IMR-90 (cell line): ENCODE results near the gene TRPV4. TPM values are rescaled to one million over a fixed set of nuclear protein-coding genes. Genes with fewer than 3 reads are reported as not detected.

Experiments
- ATAC-seq: fragments of 200-7000 bp; cut with Tn5 transposase; 2 replicates; pipeline ENCODE4 v1.9.1; 2020; ENCODE audit warnings: low read depth, mild to moderate bottlenecking, moderate library complexity
- BruUV-seq: library from RNA; stranded (reverse); fragments of 400-500 nt; replicated peaks from 2 replicates; lab custom pipeline; 2021; lab: Mats Ljungman, UMichigan
- CTCF ChIA-PET: fragments of 300-600 bp; formaldehyde crosslinking; extraction: SDS; loops from one replicate; lab custom pipeline; 2021; ENCODE audit warnings: antibody characterized with exemption; lab: Yijun Ruan, JAX
- POLR2A ChIA-PET: fragments of 300-600 bp; sonication (Branson Sonifier 250); formaldehyde crosslinking; loops from one replicate; lab custom pipeline; 2022; ENCODE audit warnings: antibody characterized with exemption; ENCODE audit not compliant: unreplicated experiment; lab: Charles Lee
- DNase-seq: peaks from one replicate; pipeline ENCODE4 v3.0.0; 2013
- H2AFZ ChIP-seq: replicated peaks from 2 replicates; pipeline ENCODE3; 2013; ENCODE audit warnings: low read length, mild to moderate bottlenecking; ENCODE audit not compliant: poor library complexity
- H2AK5ac ChIP-seq: 2 replicates; pipeline ENCODE4 v1.6.1; 2013; ENCODE audit warnings: low read depth, low read length, inconsistent platforms
- H2AK9ac ChIP-seq: replicated peaks from 2 replicates; pipeline ENCODE3; 2013; ENCODE audit warnings: mild to moderate bottlenecking, low read depth, low read length, moderate library complexity; ENCODE audit not compliant: poor library complexity
- H2BK120ac ChIP-seq: 2 replicates; pipeline ENCODE4 v1.6.1; 2013; ENCODE audit warnings: low read depth, low read length, inconsistent platforms
- H2BK15ac ChIP-seq: 3 replicates; pipeline ENCODE4 v1.6.1; 2013; ENCODE audit warnings: low read depth, low read length, inconsistent platforms
- H2BK20ac ChIP-seq: 2 replicates; pipeline ENCODE4 v1.6.1; 2013; ENCODE audit warnings: low read depth, mild to moderate bottlenecking, inconsistent platforms, low read length, moderate library complexity
- H2BK5ac ChIP-seq: 2 replicates; pipeline ENCODE4 v1.6.1; 2013; ENCODE audit warnings: mild to moderate bottlenecking, low read depth, low read length, inconsistent platforms; ENCODE audit not compliant: poor library complexity, severe bottlenecking
- H3K14ac ChIP-seq: replicated peaks from 2 replicates; pipeline ENCODE4 v1.6.1; 2013; ENCODE audit warnings: low read depth, low read length, inconsistent platforms
- H3K18ac ChIP-seq: 2 replicates; pipeline ENCODE4 v1.6.1; 2013; ENCODE audit warnings: low read depth, low read length, control low read depth
- H3K23ac ChIP-seq: 2 replicates; pipeline ENCODE4 v1.6.1; 2013; ENCODE audit warnings: low read depth, low read length, inconsistent platforms
- H3K27ac ChIP-seq: 2 replicates; pipeline ENCODE4 v1.5.1; 2013; ENCODE audit warnings: mild to moderate bottlenecking, control low read depth, low read length; ENCODE audit not compliant: insufficient read depth
- H3K27me3 ChIP-seq: 2 replicates; pipeline ENCODE4 v1.6.1; 2013; ENCODE audit warnings: low read length; ENCODE audit not compliant: control insufficient read depth, insufficient read depth
- H3K36me3 ChIP-seq: 2 replicates; pipeline ENCODE4 v1.6.1; 2013; ENCODE audit warnings: low read length, mixed read lengths; ENCODE audit not compliant: control insufficient read depth, insufficient read depth
- H3K4ac ChIP-seq: 2 replicates; pipeline ENCODE4 v1.6.1; 2013; ENCODE audit warnings: low read depth, low read length, inconsistent platforms
- H3K4me1 ChIP-seq: 2 replicates; pipeline ENCODE4 v1.6.1; 2013; ENCODE audit warnings: low read length, mixed read lengths; ENCODE audit not compliant: control insufficient read depth, insufficient read depth
- H3K4me2 ChIP-seq: 2 replicates; pipeline ENCODE4 v1.6.1; 2013; ENCODE audit warnings: low read depth, mild to moderate bottlenecking, control low read depth, low read length, moderate library complexity
- H3K4me3 ChIP-seq: 2 replicates; pipeline ENCODE4 v1.5.1; 2013; ENCODE audit warnings: low read depth, mild to moderate bottlenecking, control low read depth, low read length, moderate library complexity; ENCODE audit not compliant: insufficient read depth
- H3K56ac ChIP-seq: 2 replicates; pipeline ENCODE4 v1.6.1; 2013; ENCODE audit warnings: low read length, inconsistent platforms; ENCODE audit not compliant: insufficient read depth; ENCODE audit errors: extremely low read depth
- H3K79me1 ChIP-seq, 2 experiments: 2 replicates each; pipeline ENCODE4 v1.6.1; 2013; ENCODE audit warnings: low read length in 2 of 2, inconsistent platforms in 1 of 2, low read depth in 1 of 2
- H3K9ac ChIP-seq: 2 replicates; pipeline ENCODE4 v1.6.1; 2013; ENCODE audit warnings: low read depth, low read length, control low read depth
- H3K9me1 ChIP-seq: 2 replicates; pipeline ENCODE4 v1.6.1; 2013; ENCODE audit warnings: low read length, inconsistent platforms; ENCODE audit not compliant: insufficient read depth
- H3K9me3 ChIP-seq: 2 replicates; pipeline ENCODE4 v1.6.1; 2013; ENCODE audit warnings: low read length; ENCODE audit not compliant: control insufficient read depth, insufficient read depth
- H4K20me1 ChIP-seq: 2 replicates; pipeline ENCODE4 v1.6.1; 2013; ENCODE audit warnings: low read length, inconsistent platforms; ENCODE audit not compliant: insufficient read depth
- H4K5ac ChIP-seq: 2 replicates; pipeline ENCODE4 v1.6.1; 2013; ENCODE audit warnings: mild to moderate bottlenecking, low read depth, low read length, control low read depth
- H4K8ac ChIP-seq, 2 experiments: 2 replicates each; pipeline ENCODE4 v1.6.1; 2013; ENCODE audit warnings: low read depth in 2 of 2, low read length in 2 of 2, control low read depth in 1 of 2, inconsistent platforms in 1 of 2
- H4K91ac ChIP-seq: 2 replicates; pipeline ENCODE4 v1.6.1; 2013; ENCODE audit warnings: low read depth, low read length, inconsistent platforms; ENCODE audit not compliant: insufficient read depth
- NFE2L2 ChIP-seq: fragments of 150-350 bp; IDR thresholded peaks from 2 replicates; pipeline ENCODE4 v1.6.1; 2016; ENCODE audit warnings: low read depth, mild to moderate bottlenecking, low read length
- RFX5 ChIP-seq: IDR thresholded peaks from 2 replicates; pipeline ENCODE4 v1.8.0; 2012; ENCODE audit warnings: low read depth, mild to moderate bottlenecking, low read length, moderate library complexity
- SMC3 ChIP-seq: fragments of 150-350 bp; IDR thresholded peaks from 2 replicates; pipeline ENCODE4 v1.6.1; 2016; ENCODE audit warnings: low read depth, mild to moderate bottlenecking, antibody characterized with exemption, low read length, moderate library complexity
- WGBS, 2 experiments: methylation state at CpG; one replicate each; pipeline versions ENCODE4 v1.1.5 to v1.1.7; 2013; ENCODE audit warnings: missing lambda C conversion rate in 2 of 2; ENCODE audit not compliant: insufficient read length in 1 of 2; ENCODE audit errors: extremely low coverage in 2 of 2; 5-methylcytosine and 5-hydroxymethylcytosine counted together
- dilution Hi-C: fragments of 300-500 bp; cut with HindIII; formaldehyde crosslinking; loops from one replicate; pipeline ENCODE4 v1.14.3; 2018; ENCODE audit warnings: low sequenced_read_pairs; ENCODE audit not compliant: unreplicated experiment
- in situ Hi-C: fragments of 300-500 bp; cut with MboI; formaldehyde crosslinking; loops from 3 replicates; pipeline ENCODE4 v1.14.3; 2019; ENCODE audit warnings: low sequenced_read_pairs, inconsistent platforms, mixed read lengths
- intact Hi-C: fragments of 100-400 bp; cut with micrococcal nuclease; formaldehyde crosslinking; loops from 2 replicates; pipeline ENCODE4 v1.10.0; 2022
- polyA plus RNA-seq, 3 experiments: library from polyadenylated mRNA; depleted of rRNA; stranded (reverse); fragments of >200 nt; gene quantifications; 2 replicates each; pipeline ENCODE4 v1.2.3, GENCODE V29; 2012; ENCODE audit warnings: low replicate concordance in 1 of 3
- total RNA-seq: library from RNA; depleted of rRNA; stranded (reverse); fragments of >200 nt; gene quantifications from 2 replicates; pipeline ENCODE4 v1.2.3, GENCODE V29; 2012
- TF ChIP-seq, protein P1 (sequence below): conservative IDR thresholded peaks from 2 replicates; pipeline ENCODE4 v1.5.1; 2012; ENCODE audit warnings: mild to moderate bottlenecking, low read depth, low read length, improper control_type of control experiment

Gene TRPV4
- total and polyA plus RNA-seq, 2 of the 4 experiments (the other 2 are of a cell fraction), result 1.1 to 6.1 TPM

DNA sequence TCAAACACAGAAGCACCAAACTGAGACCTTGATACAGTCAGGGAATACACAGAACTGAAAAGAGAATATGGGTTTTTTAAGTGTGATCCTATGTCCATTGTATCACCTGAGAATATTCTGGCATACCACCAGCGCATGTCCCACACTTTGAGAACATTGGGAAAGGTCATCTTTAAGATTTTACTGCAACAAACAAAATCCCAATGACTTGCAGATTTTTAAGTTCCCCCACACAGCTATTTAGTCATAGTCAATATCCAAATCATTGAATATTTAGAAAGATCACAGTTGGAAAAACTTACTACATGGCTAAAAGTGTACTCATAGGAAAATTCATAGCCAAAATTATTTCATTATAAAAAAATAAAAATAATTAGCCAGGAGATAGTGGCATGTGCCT, 54.5 kb downstream of the TRPV4 start:
- H3K4me1 ChIP-seq, result no peaks in the 10 kb centered on the region
- no peak overlapping the region for H3K56ac ChIP-seq
- no peak overlapping the region for H4K8ac ChIP-seq
- no peak overlapping the region for H2AFZ ChIP-seq
- no peak overlapping the region for H3K18ac ChIP-seq
- CTCF ChIA-PET, result no interaction called here
- no peaks in the 10 kb centered on the region for H4K20me1 ChIP-seq
- intact Hi-C loops (no loop called here), dilution Hi-C loops (no loop called here), in situ Hi-C loops (loop anchor here (10.0 kb wide), 1 partner anchor 354 kb away; no protein-coding TSS in a partner anchor)
- no peak overlapping the region for H3K9ac ChIP-seq
- no peak overlapping the region for H2BK120ac ChIP-seq
- DNase-seq (no peak), ATAC-seq (no peak)
- no peak overlapping the region for H3K4me3 ChIP-seq
- no peak overlapping the region for H3K4me2 ChIP-seq
- 0 out of 2 replicates have a peak, but pooled peaks cover 2% of the 10 kb centered on the region for H3K36me3 ChIP-seq
- POLR2A ChIA-PET, result no interaction called here
- no peak overlapping the region for H4K91ac ChIP-seq
- TF ChIP-seq SMC3 (no peak), NFE2L2 (peak; percentile 55; the same call in 1 of the 2 replicates), RFX5 (no peak)
- TF ChIP-seq, protein P1, sequence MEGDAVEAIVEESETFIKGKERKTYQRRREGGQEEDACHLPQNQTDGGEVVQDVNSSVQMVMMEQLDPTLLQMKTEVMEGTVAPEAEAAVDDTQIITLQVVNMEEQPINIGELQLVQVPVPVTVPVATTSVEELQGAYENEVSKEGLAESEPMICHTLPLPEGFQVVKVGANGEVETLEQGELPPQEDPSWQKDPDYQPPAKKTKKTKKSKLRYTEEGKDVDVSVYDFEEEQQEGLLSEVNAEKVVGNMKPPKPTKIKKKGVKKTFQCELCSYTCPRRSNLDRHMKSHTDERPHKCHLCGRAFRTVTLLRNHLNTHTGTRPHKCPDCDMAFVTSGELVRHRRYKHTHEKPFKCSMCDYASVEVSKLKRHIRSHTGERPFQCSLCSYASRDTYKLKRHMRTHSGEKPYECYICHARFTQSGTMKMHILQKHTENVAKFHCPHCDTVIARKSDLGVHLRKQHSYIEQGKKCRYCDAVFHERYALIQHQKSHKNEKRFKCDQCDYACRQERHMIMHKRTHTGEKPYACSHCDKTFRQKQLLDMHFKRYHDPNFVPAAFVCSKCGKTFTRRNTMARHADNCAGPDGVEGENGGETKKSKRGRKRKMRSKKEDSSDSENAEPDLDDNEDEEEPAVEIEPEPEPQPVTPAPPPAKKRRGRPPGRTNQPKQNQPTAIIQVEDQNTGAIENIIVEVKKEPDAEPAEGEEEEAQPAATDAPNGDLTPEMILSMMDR, result no peak
- no peak overlapping the region for H3K14ac ChIP-seq
- H3K27me3 ChIP-seq, result no peaks in the 10 kb centered on the region; the same call in 1 of the 2 replicates
- no peak overlapping the region for H4K5ac ChIP-seq
- H3K27ac ChIP-seq, result no peak overlapping the region
- H2BK15ac ChIP-seq, result no peak overlapping the region
- no peaks in the 10 kb centered on the region for H3K9me1 ChIP-seq
- H2AK9ac ChIP-seq, result no peak overlapping the region
- WGBS, 2 experiments, result no CpG with 5 or more reads among the region's 1 CpG
- H3K23ac ChIP-seq, result no peak overlapping the region
- no peak overlapping the region for H2AK5ac ChIP-seq
- H3K9me3 ChIP-seq, result peaks cover 6% of the 10 kb centered on the region
- no peak overlapping the region for H2BK5ac ChIP-seq
- no peaks in the 10 kb centered on the region for H3K79me1 ChIP-seq
- H3K4ac ChIP-seq, result no peak overlapping the region
- BruUV-seq, result no TSS peak
- H2BK20ac ChIP-seq, result no peak overlapping the region
